OCI-LY1 (cell line): ENCODE measurements around the gene PPP1R14D.

Experiments used
- H2AFZ ChIP-seq: fragments of 200-600 bp; sonication (generic), shearing (Covaris generic); 2 replicates; pipeline ENCODE4 v1.6.0; 2014; ENCODE audit warnings: antibody characterized with exemption, mild to moderate bottlenecking, low read length
- H3F3A ChIP-seq: fragments of 200-600 bp; sonication (generic), shearing (Covaris generic); 2 replicates; pipeline ENCODE4 v1.6.0; 2014; ENCODE audit warnings: mild to moderate bottlenecking, antibody characterized with exemption, low read length, moderate library complexity; ENCODE audit not compliant: insufficient read depth
- H3K27ac ChIP-seq: fragments of 200-600 bp; sonication (generic); 2 replicates; pipeline ENCODE4 v1.5.1; 2014; ENCODE audit warnings: low read length, mixed run types, mild to moderate bottlenecking, low read depth; ENCODE audit not compliant: poor library complexity, severe bottlenecking
- H3K27me3 ChIP-seq: fragments of 200-600 bp; sonication (generic); 2 replicates; pipeline ENCODE4 v1.6.0; 2014; ENCODE audit warnings: antibody characterized with exemption, mild to moderate bottlenecking, low read length, moderate library complexity; ENCODE audit not compliant: insufficient read depth
- H3K36me3 ChIP-seq: fragments of 200-600 bp; sonication (generic); 2 replicates; pipeline ENCODE4 v1.6.1; 2014; ENCODE audit warnings: mild to moderate bottlenecking, antibody characterized with exemption, low read length, moderate library complexity, mixed read lengths; ENCODE audit not compliant: insufficient read depth
- H3K4me1 ChIP-seq: fragments of 200-600 bp; sonication (generic); 2 replicates; pipeline ENCODE4 v1.5.1; 2014; ENCODE audit warnings: mild to moderate bottlenecking, low read length, moderate library complexity; ENCODE audit not compliant: insufficient read depth, severe bottlenecking
- H3K4me2 ChIP-seq: fragments of 200-600 bp; sonication (generic), shearing (Covaris generic); 2 replicates; pipeline ENCODE4 v1.6.1; 2014; ENCODE audit warnings: low read length
- H3K4me3 ChIP-seq: fragments of 200-600 bp; sonication (generic); 2 replicates; pipeline ENCODE4 v1.5.1; 2014; ENCODE audit warnings: low read length, low read depth, mild to moderate bottlenecking, mixed read lengths; ENCODE audit not compliant: poor library complexity, severe bottlenecking
- H3K79me2 ChIP-seq: fragments of 200-600 bp; shearing (Covaris generic); 2 replicates; pipeline ENCODE4 v1.6.1; 2016; ENCODE audit warnings: mixed run types, low read length, mixed read lengths; ENCODE audit not compliant: insufficient read depth
- H3K9ac ChIP-seq: fragments of 200-600 bp; sonication (generic), shearing (Covaris generic); 2 replicates; pipeline ENCODE4 v1.6.1; 2014; ENCODE audit warnings: mild to moderate bottlenecking, low read length, mixed read lengths
- H3K9me2 ChIP-seq: fragments of 200-600 bp; sonication (generic), shearing (Covaris generic); 2 replicates; pipeline ENCODE4 v1.6.1; 2014; ENCODE audit warnings: low read depth, mild to moderate bottlenecking, low read length, mixed read lengths
- H3K9me3 ChIP-seq: fragments of 200-600 bp; shearing (Covaris generic); 2 replicates; pipeline ENCODE4 v1.6.1; 2014; ENCODE audit warnings: low read length, mixed read lengths
- H4K20me1 ChIP-seq: fragments of 200-600 bp; sonication (generic), shearing (Covaris generic); 2 replicates; pipeline ENCODE4 v1.6.0; 2016; ENCODE audit warnings: mild to moderate bottlenecking, low read length; ENCODE audit not compliant: insufficient read depth
- EZH2 ChIP-seq: fragments of 200-600 bp; sonication (generic), shearing (Covaris generic); IDR thresholded peaks from 2 replicates; pipeline ENCODE4 v1.8.0; 2017; ENCODE audit warnings: borderline replicate concordance, mixed run types, mild to moderate bottlenecking, antibody characterized with exemption, low read length, moderate library complexity, mixed read lengths
- TF ChIP-seq, protein P1 (sequence below): fragments of 200-600 bp; sonication (generic), shearing (Covaris generic); IDR thresholded peaks from 2 replicates; pipeline ENCODE4 v1.5.1; 2017; ENCODE audit warnings: mild to moderate bottlenecking, antibody characterized with exemption, low read length, moderate library complexity, mixed read lengths

PPP1R14D gene

GRCh38 chr15:40843885-40844695, 15.6 kb upstream of the PPP1R14D start, which contains the start of gene SPINT1:
Gene SPINT1 (plus strand): TSS chr15:40844048. CDS start chr15:40844555, 507 bp downstream.
- H3K27ac ChIP-seq: no peak within 1 kb of the TSS
- H3K4me1 ChIP-seq: peaks cover 37% of the 10 kb centered on the region
- TF ChIP-seq, protein P1, sequence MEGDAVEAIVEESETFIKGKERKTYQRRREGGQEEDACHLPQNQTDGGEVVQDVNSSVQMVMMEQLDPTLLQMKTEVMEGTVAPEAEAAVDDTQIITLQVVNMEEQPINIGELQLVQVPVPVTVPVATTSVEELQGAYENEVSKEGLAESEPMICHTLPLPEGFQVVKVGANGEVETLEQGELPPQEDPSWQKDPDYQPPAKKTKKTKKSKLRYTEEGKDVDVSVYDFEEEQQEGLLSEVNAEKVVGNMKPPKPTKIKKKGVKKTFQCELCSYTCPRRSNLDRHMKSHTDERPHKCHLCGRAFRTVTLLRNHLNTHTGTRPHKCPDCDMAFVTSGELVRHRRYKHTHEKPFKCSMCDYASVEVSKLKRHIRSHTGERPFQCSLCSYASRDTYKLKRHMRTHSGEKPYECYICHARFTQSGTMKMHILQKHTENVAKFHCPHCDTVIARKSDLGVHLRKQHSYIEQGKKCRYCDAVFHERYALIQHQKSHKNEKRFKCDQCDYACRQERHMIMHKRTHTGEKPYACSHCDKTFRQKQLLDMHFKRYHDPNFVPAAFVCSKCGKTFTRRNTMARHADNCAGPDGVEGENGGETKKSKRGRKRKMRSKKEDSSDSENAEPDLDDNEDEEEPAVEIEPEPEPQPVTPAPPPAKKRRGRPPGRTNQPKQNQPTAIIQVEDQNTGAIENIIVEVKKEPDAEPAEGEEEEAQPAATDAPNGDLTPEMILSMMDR: no peak
- TF ChIP-seq EZH2: no peak
- no peaks in the 10 kb centered on the region for H3K36me3 ChIP-seq
- peak within 1 kb of the TSS; percentile 70 for H3K9ac ChIP-seq
- H2AFZ ChIP-seq: peak within 1 kb of the TSS; percentile 18
- peak within 1 kb of the TSS; percentile 91 for H3K4me2 ChIP-seq
- H3K27me3 ChIP-seq: no peaks in the 10 kb centered on the region
- H3K9me2 ChIP-seq: no peaks in the 10 kb centered on the region
- no peaks in the 10 kb centered on the region for H4K20me1 ChIP-seq
- H3K79me2 ChIP-seq: no peaks in the 10 kb centered on the region
- no peaks in the 10 kb centered on the region for H3F3A ChIP-seq
- H3K4me3 ChIP-seq: peak within 1 kb of the TSS; percentile 68
- H3K9me3 ChIP-seq: no peaks in the 10 kb centered on the region

- no peak overlapping the region; the same call in 1 of the 2 replicates for H2AFZ ChIP-seq
- H3K27ac ChIP-seq: no peak overlapping the region
- no peaks in the 10 kb centered on the region for H3K36me3 ChIP-seq
Observed at GRCh38 chr15:40843261-40843884, 14.9 kb upstream of the PPP1R14D start.

GRCh38 chr15:40841741-40842140, 13.2 kb upstream of the PPP1R14D start:
- H3K36me3 ChIP-seq: no peaks in the 10 kb centered on the region

More at GRCh38 chr15:40843261-40843884, 14.9 kb upstream of the PPP1R14D start:
- H3K4me1 ChIP-seq: peaks cover 37% of the 10 kb centered on the region
- no peaks in the 10 kb centered on the region for H3K79me2 ChIP-seq
- no peaks in the 10 kb centered on the region for H3F3A ChIP-seq
- H3K4me2 ChIP-seq: peak overlapping the region; percentile 91
- TF ChIP-seq EZH2: no peak
- TF ChIP-seq, protein P1: no peak
- H3K9ac ChIP-seq: peak overlapping the region; percentile 54; the same call in 1 of the 2 replicates
- H3K4me3 ChIP-seq: peak overlapping the region; percentile 68
- no peaks in the 10 kb centered on the region for H3K9me2 ChIP-seq
- H4K20me1 ChIP-seq: no peaks in the 10 kb centered on the region
- H3K9me3 ChIP-seq: no peaks in the 10 kb centered on the region
- no peaks in the 10 kb centered on the region for H3K27me3 ChIP-seq

More at GRCh38 chr15:40841741-40842140, 13.2 kb upstream of the PPP1R14D start:
- H3K27ac ChIP-seq: no peak overlapping the region
- no peaks in the 10 kb centered on the region for H3K79me2 ChIP-seq
- H3K4me2 ChIP-seq: no peak overlapping the region
- H3K4me1 ChIP-seq: peaks cover 28% of the 10 kb centered on the region
- TF ChIP-seq, protein P1: no peak
- no peak for TF ChIP-seq EZH2
- no peaks in the 10 kb centered on the region for H4K20me1 ChIP-seq
- H3F3A ChIP-seq: no peaks in the 10 kb centered on the region
- H3K9ac ChIP-seq: no peak overlapping the region
- H2AFZ ChIP-seq: no peak overlapping the region
- H3K27me3 ChIP-seq: no peaks in the 10 kb centered on the region
- no peaks in the 10 kb centered on the region for H3K9me3 ChIP-seq
- no peaks in the 10 kb centered on the region for H3K9me2 ChIP-seq
- H3K4me3 ChIP-seq: no peak overlapping the region
